Measurements from ENCODE around the gene LARGE2. TPM values are rescaled to one million over a fixed set of nuclear protein-coding genes. Genes with fewer than 3 reads are reported as not detected.
"Not testable (repeated sequence)": the region's sequence is repeated elsewhere in the genome, so short reads cannot be mapped to it uniquely, and the experiment has no call there.

The LARGE2 gene
- total RNA-seq, 1 experiment from 2014 or later = 108 TPM

DNA sequence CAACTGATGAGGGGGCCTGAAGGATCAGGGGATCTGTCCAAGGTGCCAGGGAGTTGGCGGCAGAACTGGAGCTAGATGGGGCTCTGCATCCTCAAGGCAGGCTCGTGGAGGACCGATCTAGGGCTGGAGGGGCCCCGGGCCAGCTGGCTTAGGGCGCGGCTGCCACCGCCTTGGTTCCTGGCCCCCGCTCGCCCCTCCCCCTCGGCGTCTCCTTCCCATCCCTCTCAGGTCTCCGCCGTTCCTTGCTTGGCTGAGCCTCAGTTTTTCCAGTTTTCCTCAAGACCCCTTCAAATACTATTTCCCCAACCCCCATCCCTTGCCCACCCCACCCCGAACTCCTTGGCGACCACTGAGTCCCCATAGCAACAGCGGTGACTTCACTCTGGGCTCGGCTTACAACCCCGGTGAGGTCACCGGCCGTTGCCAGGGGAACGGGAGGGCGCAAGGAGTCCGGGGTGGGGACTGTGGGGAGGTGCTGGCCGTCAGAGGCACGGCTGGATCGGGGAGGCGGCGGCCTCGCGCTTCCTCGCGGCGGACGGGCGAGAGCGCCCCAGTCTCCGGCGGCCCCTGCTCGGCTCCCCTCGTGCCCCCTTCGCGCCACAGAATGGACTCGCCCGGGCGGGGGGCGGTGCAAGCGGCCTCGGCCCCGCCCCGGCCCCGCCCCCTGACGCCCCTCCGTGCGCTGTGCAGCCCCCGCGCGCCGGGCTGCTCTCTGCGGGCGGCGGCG is 22.8 kb upstream of the LARGE2 start:
- no peaks in the 10 kb centered on the region for H3K4me1 ChIP-seq (ENCODE audit: insufficient read depth, low read length)
- peak overlapping the region; percentile 64 to 78 for H3K4me3 Mint-ChIP-seq
- H3K14ac ChIP-seq (ENCODE audit: insufficient read depth, low read length) = peak overlapping the region; percentile 70; the same call in 1 of the 2 replicates
- no peak overlapping the region for H3T11ph ChIP-seq (ENCODE audit: low read length)
- H2BK20ac ChIP-seq (ENCODE audit: low read depth, low read length, poor library complexity, severe bottlenecking) = no peak overlapping the region
- H3K4ac ChIP-seq (ENCODE audit: low read depth, low read length) = no peak overlapping the region
- peak overlapping the region; percentile 58 for H3K18ac ChIP-seq (ENCODE audit: insufficient read length, low read depth, low read length)
- no peak overlapping the region for H3K56ac ChIP-seq (ENCODE audit: insufficient read length, low read depth, low read length)
- H2AK5ac ChIP-seq (ENCODE audit: insufficient read length, low read length) = no peak overlapping the region
- no peak overlapping the region for H2BK120ac ChIP-seq (ENCODE audit: low read depth, low read length, poor library complexity, severe bottlenecking)
- no peak overlapping the region for H4K5ac ChIP-seq (ENCODE audit: insufficient read length, low read depth, low read length)
- TF ChIP-seq, protein P1, sequence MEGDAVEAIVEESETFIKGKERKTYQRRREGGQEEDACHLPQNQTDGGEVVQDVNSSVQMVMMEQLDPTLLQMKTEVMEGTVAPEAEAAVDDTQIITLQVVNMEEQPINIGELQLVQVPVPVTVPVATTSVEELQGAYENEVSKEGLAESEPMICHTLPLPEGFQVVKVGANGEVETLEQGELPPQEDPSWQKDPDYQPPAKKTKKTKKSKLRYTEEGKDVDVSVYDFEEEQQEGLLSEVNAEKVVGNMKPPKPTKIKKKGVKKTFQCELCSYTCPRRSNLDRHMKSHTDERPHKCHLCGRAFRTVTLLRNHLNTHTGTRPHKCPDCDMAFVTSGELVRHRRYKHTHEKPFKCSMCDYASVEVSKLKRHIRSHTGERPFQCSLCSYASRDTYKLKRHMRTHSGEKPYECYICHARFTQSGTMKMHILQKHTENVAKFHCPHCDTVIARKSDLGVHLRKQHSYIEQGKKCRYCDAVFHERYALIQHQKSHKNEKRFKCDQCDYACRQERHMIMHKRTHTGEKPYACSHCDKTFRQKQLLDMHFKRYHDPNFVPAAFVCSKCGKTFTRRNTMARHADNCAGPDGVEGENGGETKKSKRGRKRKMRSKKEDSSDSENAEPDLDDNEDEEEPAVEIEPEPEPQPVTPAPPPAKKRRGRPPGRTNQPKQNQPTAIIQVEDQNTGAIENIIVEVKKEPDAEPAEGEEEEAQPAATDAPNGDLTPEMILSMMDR (conservative IDR thresholded peaks at IDR 0.05) = no peak
- H3K23ac ChIP-seq (ENCODE audit: insufficient read length, low read depth, low read length) = no peak overlapping the region
- peaks cover 2 to 33% (median 17%) of the 10 kb centered on the region in 3 experiments for H3K36me3 Mint-ChIP-seq (ENCODE audit: insufficient read depth in 1 of 3, low read depth in 3 of 3)
- peaks cover 10% of the 10 kb centered on the region for H3K23me2 ChIP-seq (ENCODE audit: insufficient read length, low read depth, low read length, poor library complexity, severe bottlenecking)
- no peak overlapping the region for H2BK12ac ChIP-seq (ENCODE audit: insufficient read length, low read depth, low read length)
- H3K9ac ChIP-seq (ENCODE audit: extremely low read depth, insufficient read length, low read length) = no peak overlapping the region
- H3K79me2 ChIP-seq (ENCODE audit: insufficient read depth, low read length) = no peaks in the 10 kb centered on the region
- H3K9me3 Mint-ChIP-seq = no peaks in the 10 kb centered on the region
- no peak overlapping the region for H2BK5ac ChIP-seq (ENCODE audit: insufficient read length, low read length)
- no CpG with 5 or more reads among the region's 62 CpGs for WGBS (ENCODE audit: extremely low coverage, insufficient read length, low lambda C conversion rate)
- DNase-seq = peak; percentile 94
- no peak overlapping the region for H4K91ac ChIP-seq (ENCODE audit: insufficient read length, low read depth, low read length)
- no peaks in the 10 kb centered on the region for H3K9me3 ChIP-seq (ENCODE audit: control insufficient read depth, low read depth, low read length)
- H2AFZ ChIP-seq (ENCODE audit: low read length) = no peak overlapping the region
- H4K8ac ChIP-seq (replicated peaks; ENCODE audit: insufficient read length, low read depth, low read length) = no peak overlapping the region
- no peaks in the 10 kb centered on the region for H3K79me1 ChIP-seq (ENCODE audit: insufficient read depth, low read depth, low read length, poor library complexity, severe bottlenecking)
- H3K4me1 Mint-ChIP-seq = peaks cover 15 to 32% of the 10 kb centered on the region in 2 experiments
- H3K27me3 ChIP-seq (ENCODE audit: insufficient read depth, low read length) = no peaks in the 10 kb centered on the region; the same call in 1 of the 2 replicates
- H3K27ac ChIP-seq (ENCODE audit: insufficient read length, low read depth, low read length) = no peak overlapping the region
- H3K27me3 Mint-ChIP-seq (ENCODE audit: low read depth) = peaks cover 6% of the 10 kb centered on the region
- no peaks in the 10 kb centered on the region for H4K20me1 ChIP-seq (ENCODE audit: control insufficient read depth, insufficient read depth, insufficient read length)
- peak overlapping the region in 2 of 3 experiments; percentile 63 to 88; a peak in 2 of 7 replicates for H3K27ac Mint-ChIP-seq
- peak overlapping the region; percentile 41 for H3K4me2 ChIP-seq (ENCODE audit: insufficient read depth, insufficient read length, low read length)
- no peak overlapping the region for H2BK15ac ChIP-seq (ENCODE audit: low read depth, low read length)

DNA sequence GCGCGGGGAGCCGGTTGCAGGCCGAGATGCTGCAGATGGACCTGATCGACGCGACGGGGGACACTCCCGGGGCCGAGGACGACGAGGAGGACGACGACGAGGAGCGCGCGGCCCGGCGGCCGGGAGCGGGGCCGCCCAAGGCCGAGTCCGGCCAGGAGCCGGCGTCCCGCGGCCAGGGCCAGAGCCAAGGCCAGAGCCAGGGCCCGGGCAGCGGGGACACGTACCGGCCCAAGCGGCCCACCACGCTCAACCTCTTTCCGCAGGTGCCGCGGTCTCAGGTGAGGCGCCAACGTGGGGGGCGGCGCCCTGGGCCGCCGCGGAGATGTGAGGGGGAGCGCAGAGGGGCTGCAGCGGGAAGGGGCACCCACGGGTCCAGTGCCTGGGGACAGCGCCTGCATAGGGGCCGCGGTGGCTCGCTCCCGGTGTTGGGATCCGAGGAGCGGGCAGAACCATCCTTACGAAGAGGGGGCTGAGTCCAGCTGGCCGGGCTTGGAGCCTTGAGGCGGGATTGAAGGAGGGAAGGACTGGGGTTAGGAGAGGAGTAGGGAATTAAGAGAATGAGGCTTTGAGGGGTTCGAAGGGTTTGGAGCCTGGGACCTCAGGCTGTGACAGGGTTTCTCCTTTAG is 22.2 kb upstream of the LARGE2 start:
- H2AFZ ChIP-seq (ENCODE audit: low read length); H3K27me3 Mint-ChIP-seq (ENCODE audit: low read depth); H2BK120ac ChIP-seq (ENCODE audit: low read depth, low read length, poor library complexity, severe bottlenecking); H3K9me3 Mint-ChIP-seq; H3K27me3 ChIP-seq (ENCODE audit: insufficient read depth, low read length); H3K27ac ChIP-seq (ENCODE audit: insufficient read length, low read depth, low read length); H3K56ac ChIP-seq (ENCODE audit: insufficient read length, low read depth, low read length); DNase-seq; H3K9me3 ChIP-seq (ENCODE audit: control insufficient read depth, low read depth, low read length); H2BK15ac ChIP-seq (ENCODE audit: low read depth, low read length); H3K27ac Mint-ChIP-seq; H3K23ac ChIP-seq (ENCODE audit: insufficient read length, low read depth, low read length); H2AK5ac ChIP-seq (ENCODE audit: insufficient read length, low read length); H2BK12ac ChIP-seq (ENCODE audit: insufficient read length, low read depth, low read length); H4K8ac ChIP-seq (replicated peaks; ENCODE audit: insufficient read length, low read depth, low read length); H3K23me2 ChIP-seq (ENCODE audit: insufficient read length, low read depth, low read length, poor library complexity, severe bottlenecking); H4K91ac ChIP-seq (ENCODE audit: insufficient read length, low read depth, low read length); H3K18ac ChIP-seq (ENCODE audit: insufficient read length, low read depth, low read length); H3K79me1 ChIP-seq (ENCODE audit: insufficient read depth, low read depth, low read length, poor library complexity, severe bottlenecking); H2BK20ac ChIP-seq (ENCODE audit: low read depth, low read length, poor library complexity, severe bottlenecking); H3K79me2 ChIP-seq (ENCODE audit: insufficient read depth, low read length); H3K4me1 ChIP-seq (ENCODE audit: insufficient read depth, low read length); H4K5ac ChIP-seq (ENCODE audit: insufficient read length, low read depth, low read length); H3T11ph ChIP-seq (ENCODE audit: low read length); H2BK5ac ChIP-seq (ENCODE audit: insufficient read length, low read length); H3K4ac ChIP-seq (ENCODE audit: low read depth, low read length); H4K20me1 ChIP-seq (ENCODE audit: control insufficient read depth, insufficient read depth, insufficient read length); H3K9ac ChIP-seq (ENCODE audit: extremely low read depth, insufficient read length, low read length); H3K14ac ChIP-seq (ENCODE audit: insufficient read depth, low read length): not testable (repeated sequence)
- Mint-ChIP-seq H3K36me3 (ENCODE audit: insufficient read depth in 1 of 3, low read depth in 3 of 3) (peaks cover 6 to 36% (median 17%) of the 10 kb centered on the region in 3 experiments; a peak in 6 of 7 replicates), H3K4me3 (peak overlapping the region; percentile 71 to 79), H3K4me1 (peaks cover 15 to 27% of the 10 kb centered on the region in 2 experiments)
- no CpG with 5 or more reads among the region's 59 CpGs for WGBS (ENCODE audit: extremely low coverage, insufficient read length, low lambda C conversion rate)
- peak overlapping the region; percentile 78 for H3K4me2 ChIP-seq (ENCODE audit: insufficient read depth, insufficient read length, low read length)
